Activated CD4-positive, alpha-beta T cell treated with anti-CD3 and anti-CD28 coated beads, Interleukin-2, amount 50 U/mL, for 4 hours (primary cell): ENCODE measurements around the gene GLYATL1B.
"Not testable (repeated sequence)": the region's sequence is repeated elsewhere in the genome, so short reads cannot be mapped to it uniquely, and the experiment has no call there.

Experiments used
- DNase-seq, 2 experiments: peaks; one replicate each; pipeline ENCODE4 v3.0.0-alpha.2; 2020

GLYATL1B gene

GRCh38 chr11:59095972-59096575 lies 10.0 kb downstream of the GLYATL1B start:
- not testable (repeated sequence) for DNase-seq

GRCh38 chr11:59097113-59097708 lies 11.1 kb downstream of the GLYATL1B start:
- peak; percentile 65 to 68 for DNase-seq

DNA sequence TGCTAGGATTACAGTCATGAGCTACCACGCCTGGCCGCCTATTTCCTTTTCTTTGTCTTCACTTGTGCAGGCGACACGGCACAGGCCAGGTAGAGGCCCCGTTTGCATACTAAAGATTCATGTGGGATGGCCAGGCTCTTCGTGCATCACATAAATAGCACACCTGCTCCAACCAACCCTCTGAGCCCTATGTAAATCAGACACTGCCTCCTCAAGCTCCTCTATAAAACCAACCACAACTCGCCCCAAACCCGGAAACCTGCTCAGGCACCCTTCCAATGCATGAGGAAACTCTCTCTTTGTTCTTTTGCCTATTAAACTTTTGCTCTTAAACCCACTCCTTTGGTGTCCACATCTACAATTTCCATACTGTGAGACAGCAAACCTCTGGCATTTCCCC lies 11.8 kb downstream of the GLYATL1B start:
- DNase-seq: not testable (repeated sequence)

DNA sequence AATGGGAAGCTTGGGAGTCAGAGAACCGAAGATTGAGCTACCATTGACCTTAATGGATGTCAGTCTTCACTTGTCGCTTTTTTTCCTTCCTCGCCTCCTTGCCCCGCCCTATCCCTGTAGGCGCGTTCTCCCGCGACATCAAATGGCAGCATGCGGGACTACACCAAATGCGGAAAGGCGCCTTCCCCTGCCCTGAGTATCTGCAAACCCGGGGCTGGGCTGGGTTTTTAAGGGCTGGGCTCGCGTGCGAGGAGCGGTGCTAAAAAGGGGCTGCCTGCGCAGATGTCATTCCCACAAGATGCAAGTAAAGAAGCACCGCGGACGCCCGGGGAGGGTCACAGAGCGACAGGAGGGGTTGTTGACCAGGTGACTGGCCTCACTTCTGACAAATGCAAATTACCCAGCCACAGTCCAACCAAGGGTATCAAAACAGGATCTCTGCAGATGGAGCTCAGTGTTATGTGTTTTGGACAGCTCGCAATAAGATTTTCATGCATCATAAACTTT lies 16.2 kb downstream of the GLYATL1B start:
- DNase-seq: peak; percentile 44 to 46

DNA sequence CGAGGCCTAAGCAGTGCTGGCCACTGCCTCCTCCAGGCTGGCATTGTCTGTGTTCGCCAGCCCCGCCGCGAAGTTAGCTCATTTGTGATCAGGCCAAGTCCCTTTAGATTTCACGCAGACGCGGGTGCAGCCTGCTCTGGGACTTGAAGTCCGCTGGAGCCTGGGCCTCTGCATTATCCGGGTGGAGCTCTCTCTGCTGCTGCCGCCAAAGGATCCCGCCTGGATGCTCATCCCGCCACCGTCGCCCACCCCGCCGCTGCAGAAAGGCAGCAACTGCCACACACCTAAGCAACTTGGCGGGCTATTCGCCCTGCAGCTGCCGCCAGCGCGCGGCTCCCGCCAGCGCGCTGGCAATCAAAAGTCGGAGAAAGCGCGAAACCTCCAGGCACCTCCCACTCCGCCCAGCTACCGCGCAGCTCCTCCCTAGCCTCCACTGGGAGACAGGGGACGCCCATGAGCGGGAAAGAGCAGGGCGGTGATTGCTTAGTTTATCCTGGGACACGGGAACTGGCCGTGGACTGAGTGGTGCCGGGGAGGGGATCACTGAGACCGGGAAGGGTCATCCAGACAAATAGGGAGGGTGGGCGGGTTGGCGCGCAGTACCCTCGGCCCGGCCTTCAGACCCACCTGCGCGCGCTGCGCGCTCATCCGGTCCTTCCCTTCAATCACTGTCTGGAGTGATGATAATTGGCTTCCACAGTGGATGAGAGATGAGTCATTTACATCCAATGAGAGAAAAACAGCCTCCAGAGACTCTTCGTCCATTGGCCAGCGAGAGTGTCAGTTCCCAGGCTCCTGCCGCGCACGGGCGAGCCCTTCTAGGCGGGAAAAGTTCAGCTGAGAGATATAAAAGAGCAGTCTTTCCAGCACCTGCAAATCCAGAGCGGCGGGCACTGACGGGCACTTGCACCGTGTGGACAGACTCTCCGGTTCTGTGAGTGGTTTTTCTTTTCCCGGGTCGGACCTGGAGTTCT lies 20.5 kb downstream of the GLYATL1B start, which contains the start of gene FAM111B:
Gene FAM111B (plus strand): TSS at position 875 of the 974 bp plus-strand sequence. CDS start 2,389 bp downstream, outside the sequence.
- DNase-seq: peak; percentile 42 to 46

DNA sequence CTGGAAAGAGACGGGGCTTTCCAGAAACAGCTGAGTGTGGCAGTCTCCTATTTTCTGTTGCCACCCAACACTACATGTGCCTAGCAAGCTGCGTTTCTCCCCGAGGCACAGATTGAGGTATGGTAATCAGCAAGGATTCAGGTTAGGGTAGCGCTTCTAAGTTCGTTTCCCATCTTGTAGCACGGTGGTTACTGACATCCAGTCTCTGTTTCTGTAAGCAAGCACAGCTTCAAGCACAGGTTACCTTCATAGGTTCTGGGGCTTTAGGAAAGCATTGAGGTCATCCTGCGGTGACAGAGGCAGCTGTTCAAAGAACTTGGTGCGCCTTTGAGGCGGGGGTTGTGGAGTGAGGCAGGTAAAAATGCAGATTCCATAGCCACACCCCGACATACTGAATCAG lies 21.6 kb downstream of the GLYATL1B start:
- not testable (repeated sequence) for DNase-seq

DNA sequence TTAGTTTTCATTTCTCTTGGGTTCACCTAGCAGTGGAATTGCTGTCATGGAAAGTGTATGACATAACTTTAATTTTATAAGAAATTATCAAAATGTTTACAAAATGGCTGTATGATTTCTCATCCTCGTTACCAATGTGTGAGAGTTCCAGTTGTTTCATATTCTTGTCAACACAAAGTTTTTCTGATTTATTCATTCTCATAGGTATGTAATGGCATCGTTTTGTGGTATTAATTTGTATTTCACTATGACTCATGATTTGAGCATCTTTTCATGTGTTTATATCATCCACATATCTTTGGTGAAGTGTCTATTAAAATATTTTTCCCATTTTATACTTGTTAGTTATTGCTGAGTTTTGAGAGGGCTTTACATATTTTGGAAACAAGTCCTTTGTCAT lies 26.4 kb downstream of the GLYATL1B start:
- no peak for DNase-seq

- DNase-seq: no peak
These were observed 28.2 kb downstream of the GLYATL1B start for GRCh38 chr11:59114344-59114743.

GRCh38 chr11:59115553-59115952 lies 29.4 kb downstream of the GLYATL1B start:
- DNase-seq: no peak

- DNase-seq: no peak
These were observed 31.7 kb downstream of the GLYATL1B start for GRCh38 chr11:59117774-59118173.

DNA sequence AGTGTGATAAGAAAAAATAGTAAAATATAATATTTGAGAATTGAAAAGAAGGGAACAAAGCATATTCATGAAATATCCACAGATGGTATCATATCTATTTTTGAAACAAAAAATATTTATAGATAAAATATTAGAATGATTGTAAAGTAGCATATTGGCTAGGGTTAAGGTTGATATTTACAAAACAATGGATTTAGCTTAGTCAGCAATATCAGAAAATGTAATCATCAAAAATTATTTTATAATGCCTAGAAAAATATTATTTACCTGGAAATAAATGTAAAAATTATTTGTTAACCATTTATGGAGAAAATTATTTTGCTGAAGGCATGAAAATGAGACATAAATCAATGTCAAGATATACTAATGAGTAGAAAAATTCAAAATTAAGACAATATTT lies 33.7 kb downstream of the GLYATL1B start:
- no peak for DNase-seq

DNA sequence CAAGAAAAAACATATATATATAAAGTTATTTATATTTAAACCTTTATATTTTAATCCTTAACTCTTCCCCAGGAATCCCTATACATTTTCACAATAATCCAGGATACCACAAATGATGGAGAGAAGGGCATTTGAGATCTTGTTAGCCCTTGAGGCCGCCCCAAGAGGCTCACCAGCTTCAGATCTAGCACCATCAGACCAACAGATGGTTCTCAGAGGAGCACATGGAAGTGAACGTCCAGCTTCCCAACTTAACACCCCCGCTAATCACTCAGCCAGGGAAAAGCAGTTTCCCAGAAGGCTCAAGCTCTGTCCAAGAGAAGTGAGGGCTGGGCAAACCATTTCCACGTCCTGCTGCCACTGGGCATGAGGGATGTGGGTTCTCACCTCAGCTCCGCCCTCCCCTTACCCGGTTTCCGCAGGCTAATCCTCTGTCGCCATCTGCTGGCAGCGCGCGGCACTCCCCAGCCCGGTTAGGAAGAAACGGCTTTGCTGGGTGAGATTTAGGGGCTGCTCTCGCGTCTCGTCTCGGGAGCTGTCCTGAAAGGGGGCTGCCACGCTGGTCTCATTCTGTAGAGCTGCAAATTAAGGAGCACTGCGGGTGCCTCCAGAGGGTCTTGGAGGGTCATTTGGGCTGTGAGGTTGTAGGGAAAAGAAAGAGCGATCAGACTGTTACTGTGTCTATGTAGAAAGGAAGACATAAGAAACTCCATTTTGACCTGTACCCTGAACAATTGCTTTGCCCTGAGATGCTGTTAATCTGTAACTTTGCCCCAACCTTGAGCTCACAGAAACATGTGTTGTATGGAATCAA lies 49.7 kb downstream of the GLYATL1B start:
- DNase-seq: peak; percentile 85 to 89

- not testable (repeated sequence) for DNase-seq
These were observed 50.4 kb downstream of the GLYATL1B start for GRCh38 chr11:59136551-59136950.

- no peak for DNase-seq
These were observed 51.1 kb downstream of the GLYATL1B start for GRCh38 chr11:59137190-59137589.

DNA sequence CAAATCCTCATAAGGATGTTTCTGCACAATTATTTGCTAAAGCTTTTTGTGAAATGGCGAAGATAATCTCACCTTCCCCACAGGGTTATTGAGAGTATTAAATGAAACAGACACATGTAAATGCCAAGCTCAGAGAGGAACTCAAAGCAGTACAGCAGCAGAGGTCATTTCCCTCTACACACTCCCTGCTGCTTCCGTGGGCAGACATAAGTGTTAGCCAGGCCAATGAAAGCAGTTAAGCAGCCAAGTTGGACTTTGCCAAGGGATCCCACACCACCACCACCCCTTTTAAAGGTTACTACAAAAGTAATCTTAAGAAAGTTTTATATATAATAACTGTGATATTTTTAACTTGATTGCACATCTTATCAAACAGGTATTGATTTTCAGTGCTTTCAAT lies 52.5 kb downstream of the GLYATL1B start:
- no peak for DNase-seq

DNA sequence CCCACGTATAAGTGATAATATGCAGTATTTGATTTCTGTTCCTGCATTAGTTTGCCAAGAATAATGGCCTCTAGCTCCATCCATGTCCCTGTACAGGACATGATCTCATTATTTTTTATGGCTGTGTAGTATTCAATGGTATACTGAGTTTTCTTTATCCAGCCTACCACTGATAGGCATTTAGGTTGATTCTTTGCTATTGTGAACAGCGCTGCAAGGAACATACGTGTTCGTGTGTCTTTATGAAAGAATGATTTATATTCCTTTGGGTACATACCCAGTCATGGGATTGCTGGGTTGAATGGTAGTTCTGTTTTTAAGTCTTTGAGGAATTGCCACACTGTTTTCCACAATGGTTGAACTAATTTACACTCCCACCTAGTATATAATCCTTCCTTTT lies 55.1 kb downstream of the GLYATL1B start:
- DNase-seq: no peak

- no peak for DNase-seq
These were observed 55.8 kb downstream of the GLYATL1B start for GRCh38 chr11:59141673-59142460.

- DNase-seq: peak; percentile 80 to 82
These were observed 56.7 kb downstream of the GLYATL1B start, which contains the start of gene FAM111A for GRCh38 chr11:59142530-59143507. Gene FAM111A, plus strand, starts transcription at chr11:59142856. Its CDS starts 6,017 bp downstream, at chr11:59148873.

- DNase-seq: no peak
These were observed 58.0 kb downstream of the GLYATL1B start for GRCh38 chr11:59144096-59144495.
